ENCODE measurements around the gene ALPG. TPM values are rescaled to one million over a fixed set of nuclear protein-coding genes. Genes with fewer than 3 reads are reported as not detected.
"Not testable (repeated sequence)": the region's sequence is repeated elsewhere in the genome, so short reads cannot be mapped to it uniquely, and the experiment has no call there.

ALPG gene
- total and polyA plus RNA-seq, 10 donors: not detected

- Histone ChIP-seq H3K27me3 (replicated peaks in 1 of 7) (peaks cover 0 to 19% (median 0%) of the 10 kb centered on the region in 7 donors), H3K9me3 (no peaks in the 10 kb centered on the region), H3K27ac (no peak overlapping the region), H3K36me3 (no peaks in the 10 kb centered on the region), H3K4me3 (no peak overlapping the region), H3K4me1 (peaks cover 0 to 22% (median 4%) of the 10 kb centered on the region in 6 donors)
- no peak for DNase-seq
- TF ChIP-seq POLR2AphosphoS5 (IDR thresholded peaks at IDR 0.05) (no peak), POLR2A (IDR thresholded peaks at IDR 0.05) (no peak), CTCF (IDR thresholded peaks at IDR 0.05 in 8 of 11, conservative IDR thresholded peaks at IDR 0.05 in 3 of 11) (peak in 9 of 11 experiments; percentile 25 to 77 (median 56))
- intact Hi-C loops (cut with DNase I; ENCODE audit: low total_unique reads): loop anchor here (5.0 kb wide), 1 partner anchor 117 kb away; no protein-coding TSS in a partner anchor
- 74 to 79% (median 75%) methylated on average over 12 to 21 of the region's 21 CpGs for WGBS, 5 donors
These were observed 37.9 kb downstream of the ALPG start for GRCh38 chr2:232444409-232445148.

- Histone ChIP-seq H3K27me3 (replicated peaks in 1 of 7) (peaks cover 0 to 19% (median 0%) of the 10 kb centered on the region in 7 donors), H3K4me1 (peaks cover 0 to 22% (median 4%) of the 10 kb centered on the region in 6 donors)
- H3K27ac ChIP-seq; H3K9me3 ChIP-seq; H3K4me3 ChIP-seq; intact Hi-C loops (cut with DNase I; ENCODE audit: low total_unique reads); H3K36me3 ChIP-seq; DNase-seq: not testable (repeated sequence)
- 72 to 89% (median 82%) methylated on average over 12 to 26 of the region's 29 CpGs for WGBS, 5 donors
These were observed 38.7 kb downstream of the ALPG start for GRCh38 chr2:232445149-232445885.

- H3K36me3 ChIP-seq; intact Hi-C loops (cut with DNase I; ENCODE audit: low total_unique reads); H3K27me3 ChIP-seq (replicated peaks in 1 of 7); H3K27ac ChIP-seq; H3K9me3 ChIP-seq; DNase-seq; H3K4me3 ChIP-seq: not testable (repeated sequence)
- TF ChIP-seq CTCF (IDR thresholded peaks at IDR 0.05 in 8 of 11, conservative IDR thresholded peaks at IDR 0.05 in 3 of 11): peak in 7 of 11 experiments; percentile 9 to 73 (median 43)
- 30 to 100% (median 38%) methylated on average over 2 to 7 of the region's 9 CpGs for WGBS, 5 donors
- peaks cover 0 to 18% (median 1%) of the 10 kb centered on the region in 6 donors for H3K4me1 ChIP-seq
These were observed 39.7 kb downstream of the ALPG start for GRCh38 chr2:232446266-232446777.

GRCh38 chr2:232447091-232447620 is 40.5 kb downstream of the ALPG start:
- no peaks in the 10 kb centered on the region for H3K9me3 ChIP-seq
- 70 to 84% (median 78%) methylated on average over 7 to 9 of the region's 9 CpGs for WGBS, 5 donors
- TF ChIP-seq POLR2A (IDR thresholded peaks at IDR 0.05): no peak
- TF ChIP-seq CTCF (IDR thresholded peaks at IDR 0.05 in 8 of 11, conservative IDR thresholded peaks at IDR 0.05 in 3 of 11): no peak
- no peak for TF ChIP-seq POLR2AphosphoS5 (IDR thresholded peaks at IDR 0.05)
- no peaks in the 10 kb centered on the region for H3K36me3 ChIP-seq
- H3K4me1 ChIP-seq: peaks cover 0 to 18% (median 1%) of the 10 kb centered on the region in 6 donors
- no peak overlapping the region for H3K4me3 ChIP-seq
- intact Hi-C loops (cut with DNase I; ENCODE audit: low total_unique reads): no loop called here
- peaks cover 0 to 7% (median 0%) of the 10 kb centered on the region in 7 donors for H3K27me3 ChIP-seq (replicated peaks in 1 of 7)
- H3K27ac ChIP-seq: no peak overlapping the region
- DNase-seq: no peak
